Sciatic nerve (tissue), 2 donors: Measurements from ENCODE around the gene GPR4. TPM values are rescaled to one million over a fixed set of nuclear protein-coding genes. Genes with fewer than 3 reads are reported as not detected.

ENCODE experiments used
- ATAC-seq: fragments of 200-7000 bp; cut with Tn5 transposase; one replicate; pipeline ENCODE4 v1.9.1; 2020; ENCODE audit warnings: mild to moderate bottlenecking, moderate library complexity
- DNase-seq: peaks from one replicate; pipeline ENCODE4 v3.0.0-alpha.2; 2020; ENCODE audit warnings: low spot score
- intact Hi-C: fragments of 100-400 bp; cut with DNase I; formaldehyde crosslinking; loops from one replicate; pipeline ENCODE4 v1.14.2; 2022
- total RNA-seq: library from RNA; stranded (reverse); fragmentation: NEBNext Ultra II Directional; extraction: Animal tissue kit (Norgen Biotek cat#: 25700); gene quantifications from one replicate; pipeline ENCODE4 v1.2.1, GENCODE V29; 2021
- donor health status: DM: no; HTN: no; CAD: no.
- donor health status: DM: no; HTN: no; CAD: no.

GPR4 gene
- total RNA-seq, 1 donor from 2014 or later: 29.7 TPM

DNA sequence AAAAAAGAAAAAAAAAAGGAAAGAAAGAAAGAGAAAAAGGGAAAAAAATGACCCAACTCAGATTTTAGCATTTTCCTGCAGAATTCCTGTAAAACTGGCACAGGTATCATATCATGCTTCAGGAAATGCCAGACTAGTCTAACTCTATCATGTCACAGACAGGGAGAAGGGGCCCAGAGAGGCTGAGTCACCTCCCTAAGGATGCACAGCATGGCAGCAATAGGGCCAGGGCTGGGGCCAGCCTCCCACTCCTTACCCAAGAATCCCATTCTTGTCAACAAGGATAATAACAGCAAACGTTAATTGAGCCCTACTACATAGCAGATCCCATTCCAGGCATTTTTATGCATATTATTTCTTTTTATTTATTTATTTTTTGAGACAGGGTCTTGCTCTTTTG is 8.5 kb downstream of the GPR4 start:
- no peak for DNase-seq
- intact Hi-C loops: no loop called here
- no peak for ATAC-seq

DNA sequence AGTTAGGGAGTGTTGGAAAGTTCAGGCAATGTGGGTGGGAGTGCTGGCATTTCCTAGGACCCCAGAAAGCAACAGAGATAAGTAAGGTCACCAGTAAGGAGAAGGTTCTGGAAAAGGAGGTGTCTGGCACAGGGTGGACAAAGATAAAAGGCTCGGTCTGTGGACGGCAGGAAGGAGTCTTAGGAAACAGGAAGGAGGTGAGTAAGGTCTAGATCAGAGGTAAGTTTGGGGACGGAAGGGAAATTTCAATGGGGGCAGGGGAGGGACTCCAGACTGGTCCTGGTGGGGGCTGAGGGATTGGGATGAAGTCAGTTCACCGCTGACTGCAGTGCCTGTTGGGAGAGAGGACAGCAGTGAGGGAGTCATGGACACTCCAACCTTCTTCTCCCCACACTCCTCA is 9.6 kb downstream of the GPR4 start:
- DNase-seq (no peak), ATAC-seq (no peak)
- intact Hi-C loops: no loop called here

DNA sequence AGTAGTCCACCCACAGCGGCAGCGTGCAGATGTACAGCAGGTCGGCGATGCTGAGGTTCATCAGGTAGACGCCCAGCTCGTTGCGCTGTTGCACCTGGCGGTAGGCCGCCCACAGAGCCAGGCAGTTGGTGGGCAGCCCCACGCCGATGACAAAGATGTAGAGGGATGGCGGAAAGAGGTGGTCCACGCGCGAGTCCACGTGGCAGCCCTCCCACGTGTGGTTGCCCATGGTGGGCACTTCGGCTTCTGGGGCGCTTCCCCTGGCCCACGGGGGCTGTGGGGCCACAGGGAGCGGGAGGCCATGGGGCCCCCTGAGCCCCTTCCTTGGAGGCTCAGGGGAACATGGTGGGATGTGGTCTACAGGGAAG is 10.4 kb downstream of the GPR4 start:
- DNase-seq (no peak), ATAC-seq (no peak)
- intact Hi-C loops: no loop called here

DNA sequence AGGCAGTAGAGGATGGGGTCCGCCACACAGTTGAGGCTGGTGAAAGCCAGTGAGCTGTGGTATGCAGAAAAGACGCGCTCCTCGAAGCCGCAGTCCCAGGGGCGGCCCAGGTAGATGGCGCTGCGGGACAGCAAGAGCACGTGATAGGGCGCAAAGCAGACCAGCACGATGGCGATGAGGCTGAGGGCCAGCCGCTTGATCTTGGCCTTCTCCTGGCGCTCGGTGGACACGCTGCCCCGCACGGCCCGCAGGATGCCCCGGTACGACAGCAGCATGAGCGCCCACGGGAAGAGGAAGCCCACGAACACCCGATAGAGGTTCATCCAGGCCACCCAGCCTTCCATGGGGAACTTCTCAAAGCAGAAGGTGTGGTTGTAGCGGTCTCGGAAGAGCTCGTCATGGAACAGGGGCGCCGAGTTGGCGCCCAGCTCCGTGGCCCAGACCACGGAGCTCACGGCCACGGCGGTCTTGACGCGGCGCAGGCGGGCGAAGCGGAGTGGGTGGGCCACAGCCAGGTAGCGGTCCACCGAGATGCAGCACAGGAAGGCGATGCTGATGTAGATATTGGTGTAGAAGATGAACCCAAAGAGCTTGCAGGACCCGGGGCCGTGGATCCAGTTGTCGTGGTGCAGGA is 10.9 kb downstream of the GPR4 start:
- intact Hi-C loops: no loop called here
- ATAC-seq: no peak

DNA sequence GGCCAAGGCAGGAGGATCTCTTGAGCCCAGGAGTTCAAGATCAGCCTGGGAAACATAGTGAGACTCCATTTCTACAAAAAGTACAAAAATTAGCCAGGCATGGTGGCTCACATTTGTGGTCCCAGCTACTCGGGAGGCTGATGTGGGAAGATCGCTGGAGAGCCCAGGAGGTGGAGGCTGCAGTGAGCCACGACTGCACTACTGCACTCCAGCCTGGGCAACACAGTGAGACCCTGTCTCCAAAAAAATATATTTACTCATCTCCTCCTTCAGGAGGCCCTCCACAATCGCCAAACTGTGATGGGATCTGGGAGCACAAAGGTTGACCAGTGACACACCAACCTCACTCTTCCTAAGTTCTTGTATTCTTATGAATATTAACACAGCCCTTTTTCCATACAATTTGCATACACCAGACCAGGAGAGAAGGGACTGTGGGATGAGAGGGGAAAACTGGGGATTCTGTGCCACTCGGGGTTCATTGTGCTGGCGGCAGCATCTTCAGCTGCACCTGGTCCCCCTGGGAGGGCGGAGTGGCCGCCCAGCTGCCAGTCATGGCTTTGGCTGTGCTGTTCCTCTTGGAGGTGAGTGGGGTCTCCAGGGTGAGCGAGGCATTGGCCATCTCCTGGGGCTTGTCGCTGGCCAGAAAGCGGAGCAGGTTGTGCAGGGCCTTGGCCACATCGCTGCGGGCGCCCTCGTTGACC is 11.6 kb downstream of the GPR4 start:
- intact Hi-C loops: no loop called here
- no peak for ATAC-seq
- no peak for DNase-seq

More for the DNA sequence above, 10.9 kb downstream of the GPR4 start:
- no peak for DNase-seq

DNA sequence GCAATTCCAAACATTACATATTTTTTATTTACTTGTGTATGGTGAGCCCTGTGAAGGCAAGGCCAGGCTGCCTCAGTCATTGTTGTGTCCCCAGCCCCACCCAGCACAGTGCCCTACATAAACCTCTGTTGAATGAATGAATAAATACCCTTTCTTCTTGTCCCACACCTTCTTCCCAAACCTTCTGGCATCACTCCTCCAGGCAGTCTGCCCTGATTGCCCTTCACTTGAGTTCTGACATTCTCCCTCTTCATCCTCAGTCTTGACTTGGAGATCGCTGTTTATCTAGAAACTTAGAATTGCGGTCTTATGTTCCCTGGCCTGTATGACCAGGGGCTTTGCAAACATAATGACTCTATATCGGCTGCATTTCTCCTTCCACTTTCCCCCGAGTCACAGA is 12.2 kb downstream of the GPR4 start:
- DNase-seq (no peak), ATAC-seq (no peak)
- intact Hi-C loops: no loop called here

DNA sequence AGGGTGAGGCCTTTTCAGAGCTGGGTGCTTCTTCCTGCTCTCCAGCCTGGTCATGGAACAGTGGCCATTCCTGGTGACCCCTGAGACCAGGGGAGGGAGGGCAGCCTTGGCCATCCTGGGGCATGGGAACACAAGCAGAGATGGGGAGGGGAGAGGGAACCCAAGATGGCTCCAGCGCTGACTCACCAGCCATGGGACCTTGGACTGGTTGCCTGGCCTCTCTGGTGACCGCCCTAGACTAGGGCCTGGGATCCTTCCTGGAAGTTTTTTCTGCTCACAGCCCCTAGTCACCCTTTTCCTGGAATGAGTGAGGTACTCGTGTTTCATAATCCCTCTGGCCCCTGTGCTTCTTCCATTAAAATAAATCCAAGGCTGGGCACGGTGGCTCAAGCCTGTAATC is 14.1 kb downstream of the GPR4 start:
- intact Hi-C loops: no loop called here
- ATAC-seq (no peak), DNase-seq (no peak)

DNA sequence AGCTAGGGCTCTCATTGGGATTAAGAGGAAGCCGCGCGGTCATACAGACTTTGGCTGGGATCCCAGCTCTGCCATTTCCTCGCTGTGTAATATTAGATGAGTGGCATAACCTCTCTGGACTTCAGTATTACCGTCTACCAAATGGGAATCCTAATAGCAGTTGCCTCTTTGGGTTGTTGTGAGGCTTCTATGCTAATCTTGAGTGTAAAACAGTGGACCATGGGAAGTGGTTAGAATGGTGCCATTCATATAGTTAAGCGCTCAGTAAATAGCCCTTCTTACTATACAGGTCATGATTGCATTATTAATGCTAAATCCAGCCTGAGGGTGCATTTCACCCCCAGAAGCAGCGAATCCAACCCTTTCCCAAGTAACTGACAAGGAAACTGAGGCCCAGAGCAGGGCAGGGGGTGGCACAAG is 16.8 kb downstream of the GPR4 start:
- no peak for DNase-seq
- no peak for ATAC-seq
- intact Hi-C loops: no loop called here

DNA sequence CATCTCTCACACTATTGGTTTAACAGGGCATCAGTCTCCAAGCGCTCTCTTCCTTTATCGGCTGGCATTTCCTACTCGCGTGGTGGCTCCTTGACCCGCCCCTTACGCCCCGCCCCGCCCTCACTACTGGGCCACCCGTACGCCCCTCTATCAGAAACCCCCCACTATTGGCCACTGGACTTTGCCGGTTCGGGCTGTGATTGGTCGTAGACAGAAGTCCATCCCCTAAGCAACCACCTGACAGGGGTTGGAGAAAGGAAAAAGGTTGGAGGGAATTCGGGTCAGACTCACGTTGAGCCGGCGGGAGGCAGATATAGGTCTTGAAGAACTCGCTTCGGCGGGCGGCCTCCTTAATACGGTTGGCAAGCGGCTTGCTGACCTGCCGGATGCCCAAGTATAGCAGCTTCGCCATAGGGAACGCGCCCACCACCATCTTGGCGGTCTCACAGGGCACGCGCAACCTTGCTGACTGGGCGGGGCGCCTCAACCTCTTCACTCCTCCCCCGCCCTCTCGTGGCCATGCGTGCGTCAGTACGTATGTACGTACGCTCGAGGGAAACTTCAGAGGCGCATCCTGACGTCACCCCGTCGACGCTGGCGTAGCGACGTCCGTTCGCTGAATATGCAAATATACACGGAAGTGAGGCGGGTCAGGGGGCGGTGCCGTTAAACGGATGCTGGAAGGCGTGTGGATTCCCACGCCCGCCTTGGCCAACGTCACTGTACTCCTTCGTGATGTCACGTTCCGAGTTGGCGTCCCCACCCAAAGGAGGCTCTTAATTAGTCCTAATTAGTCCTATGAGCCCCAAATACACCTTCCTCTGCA is 17.5 kb downstream of the GPR4 start, which contains the start of gene OPA3:
OPA3 (minus strand) TSS at position 471 of the 826 bp plus-strand sequence; CDS start at position 433, 38 bp downstream.
- DNase-seq: peak; percentile 100
- intact Hi-C loops: no loop called here
- peak; percentile 97 for ATAC-seq

DNA sequence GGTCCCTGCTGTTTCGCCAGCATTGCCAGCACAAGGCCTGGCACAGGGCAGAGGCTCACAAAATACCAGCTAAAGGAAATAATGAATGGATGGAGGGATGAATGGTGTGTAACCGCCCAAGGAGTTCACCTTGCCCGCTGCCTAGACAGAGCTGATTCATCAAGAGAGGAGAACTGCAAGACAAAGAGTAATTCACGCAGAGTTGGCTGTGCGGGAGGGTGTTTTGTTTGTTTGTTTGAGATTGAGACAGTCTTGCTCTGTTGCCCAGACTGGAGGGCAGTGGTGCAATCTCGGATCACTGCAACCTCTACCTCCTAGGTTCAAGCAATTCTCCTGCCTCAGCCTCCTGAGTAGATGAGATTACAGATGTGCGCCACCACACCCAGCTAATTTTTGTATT is 20.4 kb downstream of the GPR4 start:
- intact Hi-C loops: no loop called here
- DNase-seq: no peak
- no peak for ATAC-seq

DNA sequence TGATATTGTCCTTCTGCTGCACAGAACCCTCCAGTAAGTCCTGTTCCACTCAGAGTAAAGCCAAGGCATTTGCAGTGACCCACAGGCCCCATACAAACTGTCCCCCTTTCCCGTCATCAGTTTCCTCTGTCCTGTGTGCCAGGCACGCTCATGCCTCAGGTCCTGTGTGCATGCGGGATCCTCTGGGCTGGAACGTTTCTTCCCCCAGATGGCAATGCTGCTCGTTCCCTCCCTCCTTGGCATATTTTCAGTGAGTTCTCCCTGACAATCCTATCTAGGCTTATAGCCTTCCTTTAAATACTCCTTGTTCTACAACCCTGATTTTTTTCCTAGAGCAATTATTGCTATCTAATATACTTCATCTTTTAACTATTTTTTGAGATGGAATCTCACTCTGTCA is 23.2 kb downstream of the GPR4 start:
- DNase-seq (no peak), ATAC-seq (no peak)
- intact Hi-C loops: no loop called here

DNA sequence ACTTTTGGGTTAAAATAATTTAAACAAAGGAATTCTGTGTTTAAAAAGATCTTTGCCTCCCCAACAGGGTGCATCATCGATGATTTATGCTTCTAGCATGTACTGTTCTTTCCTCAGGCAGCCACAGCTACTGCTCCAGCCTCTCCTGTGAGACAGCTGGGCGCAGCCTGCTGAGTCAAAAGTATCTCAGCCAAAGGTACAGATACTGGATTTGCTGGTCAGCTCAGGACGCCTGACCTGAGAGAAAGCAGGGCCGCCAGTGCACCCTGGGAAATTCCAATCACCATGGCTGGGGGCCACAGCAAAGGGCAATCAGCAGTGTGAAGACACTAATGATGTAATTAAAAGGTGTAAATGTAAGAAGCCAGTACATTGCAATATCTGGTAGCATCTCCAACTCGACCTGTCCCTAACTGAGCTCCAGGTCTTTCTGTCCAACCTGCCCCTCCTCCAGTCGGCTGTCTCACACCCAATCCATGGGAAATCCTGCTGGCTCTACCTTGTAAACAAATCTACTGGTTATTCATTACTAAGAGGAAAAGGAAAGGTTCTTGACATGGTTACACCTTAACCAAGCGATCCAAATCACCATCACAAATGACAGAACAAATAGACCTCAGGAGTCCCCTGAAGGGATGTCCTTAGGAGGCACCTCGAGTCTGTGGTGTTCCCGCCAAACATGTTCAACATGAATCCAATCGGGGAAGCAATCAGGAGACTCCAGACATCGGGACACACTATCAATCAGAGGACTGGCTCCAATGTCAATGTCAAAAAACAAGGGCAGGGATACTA is 24.7 kb downstream of the GPR4 start:
- intact Hi-C loops: no loop called here
- ATAC-seq (no peak), DNase-seq (no peak)

DNA sequence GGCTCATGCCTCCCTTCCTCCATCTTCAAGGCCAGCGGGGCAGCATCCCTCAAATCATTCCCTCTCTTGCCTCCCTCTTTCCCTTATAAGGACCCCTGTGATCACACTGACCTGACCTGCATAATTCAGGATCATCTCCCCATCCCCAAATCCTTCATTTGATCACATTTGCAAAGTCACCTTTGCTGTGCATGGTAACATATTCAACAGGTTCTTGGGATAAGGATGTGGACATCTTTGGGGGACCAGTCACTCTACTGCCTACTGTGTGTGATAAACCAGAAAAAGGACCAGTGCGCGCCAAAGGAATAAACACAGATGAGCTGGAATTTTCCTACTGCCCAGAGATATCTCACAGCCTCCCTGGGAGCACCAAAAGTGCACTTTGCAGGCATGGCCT is 25.3 kb downstream of the GPR4 start:
- ATAC-seq (no peak), DNase-seq (no peak)
- intact Hi-C loops: no loop called here

DNA sequence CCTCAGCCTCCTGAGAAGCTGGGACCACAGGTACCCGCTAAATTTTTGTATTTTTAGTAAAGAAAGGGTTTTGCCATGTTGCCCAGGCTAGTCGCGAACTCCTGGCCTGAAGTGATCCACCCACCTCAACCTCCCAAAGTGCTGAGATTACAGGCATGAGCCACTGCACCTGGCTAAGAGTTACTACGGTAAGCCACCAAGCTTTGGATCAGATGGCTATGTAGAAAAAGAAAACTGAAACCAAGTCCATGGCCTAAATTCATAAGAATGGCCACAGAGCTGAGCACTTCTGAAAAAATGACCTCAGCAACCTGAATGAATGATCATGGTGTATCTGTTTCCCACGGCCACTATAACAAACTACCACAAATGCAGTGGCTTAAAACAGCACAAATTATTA is 26.8 kb downstream of the GPR4 start:
- no peak for DNase-seq
- intact Hi-C loops: no loop called here
- ATAC-seq: no peak

DNA sequence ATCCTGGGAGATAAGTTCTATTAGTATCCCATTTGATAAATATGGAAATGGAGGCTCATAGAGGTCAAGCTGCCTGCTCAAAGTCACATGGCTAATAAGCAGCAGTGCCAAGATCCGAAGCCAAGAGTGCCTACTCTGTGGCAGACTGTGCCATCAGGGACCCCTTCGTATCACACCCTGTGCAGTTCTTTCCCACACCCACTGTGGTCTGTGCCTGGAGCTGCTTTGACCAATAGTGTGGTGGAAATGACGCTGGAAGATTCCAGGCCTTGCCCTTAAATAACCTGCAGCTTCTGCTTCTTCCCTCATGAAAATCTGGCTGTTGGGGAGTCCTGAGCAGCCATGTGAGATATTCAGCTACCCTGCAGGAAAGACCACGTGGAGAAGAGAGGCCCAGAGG is 27.5 kb downstream of the GPR4 start:
- ATAC-seq (no peak), DNase-seq (no peak)
- intact Hi-C loops: no loop called here

DNA sequence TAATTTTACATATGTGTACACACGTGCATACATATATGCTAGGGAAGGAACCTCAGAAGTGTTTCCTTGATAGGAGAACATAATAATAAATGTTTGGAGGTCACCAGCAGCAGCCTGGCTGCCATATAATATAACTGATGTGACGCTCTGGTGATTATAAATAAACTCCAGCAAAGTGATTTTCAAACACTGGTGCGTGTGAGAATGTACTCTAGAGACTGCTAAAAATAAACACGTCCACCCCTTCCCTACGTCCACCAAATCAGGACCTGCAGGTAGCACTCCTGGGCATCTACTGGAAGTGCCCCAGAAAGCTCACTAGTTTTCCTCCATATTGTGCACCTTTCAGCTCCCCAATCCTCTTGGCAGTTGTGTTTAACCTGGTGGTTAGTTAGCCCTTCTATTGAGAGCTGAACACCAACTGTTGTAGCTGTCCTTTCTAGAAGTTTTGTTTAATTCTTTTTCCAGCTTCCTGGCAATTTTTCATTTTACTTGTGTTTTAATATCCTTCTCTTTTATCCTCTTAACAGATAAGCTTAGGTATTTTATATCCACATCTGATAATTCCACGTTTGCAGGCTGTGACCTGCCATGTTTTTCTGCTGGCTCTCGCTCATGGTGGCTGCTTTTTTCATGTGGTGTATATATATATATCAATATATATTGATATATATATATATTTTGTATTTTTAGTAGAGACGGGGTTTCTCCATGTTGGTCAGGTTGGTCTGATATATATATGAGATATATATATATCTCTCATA is 30.4 kb downstream of the GPR4 start:
- intact Hi-C loops: no loop called here
- ATAC-seq (no peak), DNase-seq (no peak)

DNA sequence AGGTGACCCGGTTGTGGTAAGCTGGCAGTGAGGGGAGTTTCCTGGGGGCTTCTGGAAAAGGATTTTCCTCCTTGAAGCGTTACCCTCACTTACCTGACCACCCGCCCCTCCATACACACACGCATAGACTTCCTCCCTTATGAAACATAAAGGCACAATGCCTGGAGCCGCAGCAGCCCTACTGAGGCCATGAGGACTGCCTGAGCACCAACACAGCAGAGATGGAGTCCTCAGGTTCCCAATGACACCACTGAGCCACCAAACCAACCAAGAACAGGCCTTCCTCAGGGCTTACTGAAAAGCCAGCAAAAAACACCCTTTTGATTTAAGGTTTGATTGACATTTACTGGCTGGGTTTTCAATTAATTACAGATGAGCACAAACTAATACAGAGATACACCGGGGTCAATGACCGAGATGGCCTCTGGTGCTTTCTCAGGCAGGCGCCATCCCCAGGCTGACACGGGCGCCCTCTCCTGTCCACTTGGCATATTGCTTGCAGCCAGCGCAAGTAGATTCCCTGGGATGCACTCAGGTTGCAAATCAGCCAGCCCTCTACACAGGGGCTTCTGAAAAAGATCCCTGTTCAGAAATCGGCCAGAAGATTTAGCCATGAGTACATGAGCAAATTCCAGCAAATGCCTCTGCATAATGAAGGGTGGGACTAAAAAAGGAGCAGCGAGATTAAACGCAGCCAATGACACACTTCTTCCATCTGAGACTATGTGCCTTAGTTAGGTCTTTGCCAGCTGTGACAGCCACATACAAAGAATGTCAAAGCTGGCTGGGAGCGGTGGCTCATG is 32.2 kb downstream of the GPR4 start:
- intact Hi-C loops: no loop called here
- no peak for ATAC-seq
- DNase-seq: no peak

DNA sequence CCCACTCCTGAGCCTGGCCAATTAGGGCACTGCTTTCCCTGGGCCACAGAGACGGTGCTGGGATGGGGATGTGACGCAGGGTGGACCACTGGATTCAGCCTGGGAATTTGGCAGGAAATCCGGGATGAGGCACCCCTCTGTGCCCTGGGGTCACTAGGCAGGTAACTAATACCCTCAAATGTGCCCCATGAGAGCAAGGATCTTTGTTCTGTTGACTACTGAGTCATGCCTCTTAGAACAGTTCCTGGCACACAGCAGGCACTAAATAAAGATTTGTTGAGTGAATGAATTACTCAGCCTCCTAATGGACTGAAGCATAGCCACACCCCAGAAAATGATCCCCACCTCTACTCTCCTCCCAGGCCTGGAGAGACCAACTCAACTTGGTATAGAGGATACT is 33.3 kb downstream of the GPR4 start:
- ATAC-seq: no peak
- intact Hi-C loops: no loop called here

More for the DNA sequence above, 33.3 kb downstream of the GPR4 start:
- DNase-seq: no peak
